Activated T-cell treated with anti-CD3 and anti-CD28 coated beads, Interleukin-2, amount 50 U/mL, for 48 hours (primary cell): ENCODE results near the gene DNAJC6.
A peak's percentile ranks its signal among the peaks of the same experiment; 100 is the strongest.

Source experiments
- DNase-seq, 2 experiments: peaks; one replicate each; pipeline ENCODE4 v3.0.0-alpha.2; 2020

The DNAJC6 gene

GRCh38 chr1:65297706-65298105 is 11.6 kb upstream of the DNAJC6 start:
- no peak for DNase-seq

DNA sequence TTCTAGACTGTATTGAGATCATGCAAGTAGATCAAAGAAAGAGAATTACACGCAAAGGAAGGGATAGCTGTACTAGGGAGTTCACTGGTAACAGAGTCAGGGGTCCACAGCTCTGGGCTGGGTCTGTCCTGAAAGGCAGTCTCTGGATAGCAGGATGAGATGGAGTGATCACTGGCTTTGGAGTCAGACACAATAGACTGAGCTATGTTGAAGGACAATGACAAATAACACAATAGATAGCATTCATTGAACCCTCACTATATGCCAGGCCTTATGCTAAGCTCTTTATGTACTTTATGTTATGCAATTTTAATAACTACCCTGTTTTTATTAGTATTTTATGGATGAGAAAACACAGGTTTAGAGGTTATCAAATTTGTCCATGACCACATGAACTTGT is 10.0 kb upstream of the DNAJC6 start:
- no peak for DNase-seq

DNA sequence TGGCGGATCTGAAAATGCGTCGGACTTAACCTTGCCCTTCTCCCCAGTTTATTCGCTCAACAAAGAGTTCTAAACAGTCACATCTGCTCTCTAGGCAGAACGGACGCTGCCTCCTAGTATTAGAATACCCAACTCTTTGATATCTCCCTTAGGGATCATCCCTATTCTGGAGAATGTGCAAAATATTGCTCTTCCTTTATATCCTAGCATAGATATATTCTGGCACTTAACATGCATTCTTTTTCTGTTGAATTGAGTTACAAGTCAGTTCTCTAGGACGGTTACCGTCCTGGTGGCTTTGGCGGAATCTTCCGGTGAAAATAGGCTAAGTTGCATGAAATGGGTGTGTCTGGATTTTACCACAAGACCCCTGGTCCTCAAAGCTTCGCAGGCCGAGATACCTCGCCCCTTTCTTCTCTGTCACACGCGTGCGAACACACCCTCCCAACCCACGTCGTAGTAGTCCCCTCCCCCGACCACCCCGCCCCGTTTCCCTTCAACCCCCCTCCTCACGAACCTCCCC is 501 bp upstream of the DNAJC6 start:
- no peak for DNase-seq

GRCh38 chr1:65310078-65310587 is 790 bp downstream of the DNAJC6 start:
- DNase-seq, result no peak

DNA sequence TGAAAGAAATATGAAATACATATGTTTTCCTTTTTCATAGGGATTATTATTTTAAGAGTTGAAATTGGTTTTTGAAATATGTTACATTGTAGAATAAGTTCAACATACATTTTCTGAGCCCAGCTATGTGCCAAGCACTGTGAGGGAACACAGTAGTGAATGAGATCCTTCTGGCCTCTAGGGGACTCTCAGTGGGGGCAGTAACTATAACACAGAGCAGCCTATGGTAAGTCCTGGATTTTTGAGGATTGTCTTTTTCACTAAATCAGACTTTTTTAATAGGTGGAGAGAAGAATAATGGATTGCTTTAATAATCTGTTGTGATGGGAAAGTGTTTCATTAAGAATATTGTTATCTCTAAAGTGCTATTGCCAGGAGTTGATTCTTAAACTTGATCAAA is 2.4 kb downstream of the DNAJC6 start:
- DNase-seq, result no peak

DNA sequence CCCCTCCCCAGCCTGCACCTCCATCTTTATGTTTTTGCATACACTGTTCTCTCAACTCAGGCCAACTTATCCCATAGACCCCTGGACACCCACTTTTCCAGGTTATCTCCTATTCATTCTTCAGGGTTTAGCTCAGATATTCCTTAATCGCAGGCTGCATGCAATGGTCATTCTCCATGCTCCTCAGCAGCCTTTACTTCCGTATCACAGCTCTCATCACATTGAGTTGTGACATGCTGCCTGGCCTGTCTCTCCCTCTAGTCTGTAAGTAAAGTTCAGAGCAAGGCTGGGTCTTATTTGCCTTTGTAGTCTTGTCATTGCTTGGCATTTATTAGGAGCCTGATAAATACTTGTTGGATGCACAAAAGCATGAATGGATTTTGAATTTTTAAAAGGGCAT is 6.9 kb downstream of the DNAJC6 start:
- no peak for DNase-seq

DNA sequence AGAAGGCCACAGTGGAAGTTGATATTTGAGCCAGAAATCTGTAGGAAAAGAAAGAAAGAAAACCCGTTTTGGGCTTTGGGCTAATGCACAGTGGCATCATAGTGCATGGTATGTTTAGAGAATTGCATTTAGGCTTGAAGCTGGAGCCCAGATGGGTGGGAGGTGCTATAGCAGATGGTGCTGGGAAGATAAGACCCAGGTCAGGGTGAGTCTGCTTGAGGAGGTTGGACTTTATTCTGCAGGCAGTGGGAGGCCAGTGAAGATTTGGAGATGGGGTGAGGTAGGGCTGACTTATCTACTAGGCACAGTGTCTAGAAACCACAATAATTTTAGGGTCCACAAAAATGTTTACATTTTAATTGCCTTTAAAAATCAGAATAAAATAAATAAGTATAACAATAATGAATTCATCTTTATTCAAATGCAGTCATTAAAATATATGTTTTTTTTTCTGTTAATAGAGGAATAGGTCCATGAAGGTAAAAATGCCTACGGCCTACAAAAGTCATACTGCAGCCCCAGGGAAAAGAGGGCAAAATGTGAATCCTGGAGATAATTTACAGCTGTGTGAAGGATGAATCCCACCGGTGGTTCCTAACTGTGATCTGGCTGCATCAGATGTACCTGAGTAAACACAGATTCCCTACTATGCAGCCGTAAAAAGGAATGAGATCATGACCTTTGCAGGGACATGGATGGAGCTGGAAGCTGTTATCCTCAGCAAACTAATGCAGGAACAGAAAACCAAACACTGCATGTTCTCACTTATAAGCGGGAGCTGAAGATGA is 8.7 kb downstream of the DNAJC6 start:
- DNase-seq, result no peak

GRCh38 chr1:65319141-65319540 is 9.8 kb downstream of the DNAJC6 start:
- no peak for DNase-seq

DNA sequence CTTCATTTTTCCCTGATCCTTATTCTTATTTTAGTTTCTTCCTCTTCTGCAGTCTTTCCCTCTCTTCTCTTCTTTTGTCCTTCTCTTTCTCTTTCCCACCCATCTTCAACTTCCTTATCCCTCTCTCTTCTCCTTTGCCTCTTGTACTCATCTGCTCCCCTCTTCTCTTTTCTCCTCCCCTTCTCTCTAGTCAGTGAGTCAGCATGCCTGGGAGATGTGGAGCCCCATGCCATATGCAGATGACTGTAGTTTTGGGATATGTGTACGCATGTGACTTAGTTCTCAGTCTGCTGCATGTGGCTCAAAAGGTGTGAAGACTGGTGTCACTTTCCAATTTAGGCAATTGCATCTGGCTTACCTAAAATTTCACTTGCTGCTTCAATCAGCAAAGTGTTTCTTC is 10.4 kb downstream of the DNAJC6 start:
- no peak for DNase-seq

- no peak for DNase-seq
These were observed 12.5 kb downstream of the DNAJC6 start for GRCh38 chr1:65321879-65322278.

DNA sequence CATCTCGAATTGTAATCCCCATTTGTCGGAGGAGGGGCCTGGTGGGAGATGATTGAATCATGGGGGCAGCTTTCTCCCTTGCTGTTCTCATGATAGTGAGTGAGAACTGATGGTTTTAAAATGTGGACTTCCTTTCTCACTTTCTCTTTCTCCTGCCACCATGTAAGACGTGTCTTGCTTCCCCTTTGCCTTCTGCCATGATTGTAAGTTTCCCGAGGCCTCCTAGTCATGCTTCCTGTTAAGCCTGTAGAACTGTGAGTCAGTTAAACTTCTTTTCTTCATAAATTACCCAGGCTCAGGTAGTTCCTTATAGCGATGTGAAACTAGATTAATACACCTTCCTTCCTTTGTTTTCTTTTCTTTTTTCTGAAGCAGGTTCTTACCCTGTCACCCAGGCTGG is 13.9 kb downstream of the DNAJC6 start:
- DNase-seq, result peak in 1 of 2 experiments; percentile 19

DNA sequence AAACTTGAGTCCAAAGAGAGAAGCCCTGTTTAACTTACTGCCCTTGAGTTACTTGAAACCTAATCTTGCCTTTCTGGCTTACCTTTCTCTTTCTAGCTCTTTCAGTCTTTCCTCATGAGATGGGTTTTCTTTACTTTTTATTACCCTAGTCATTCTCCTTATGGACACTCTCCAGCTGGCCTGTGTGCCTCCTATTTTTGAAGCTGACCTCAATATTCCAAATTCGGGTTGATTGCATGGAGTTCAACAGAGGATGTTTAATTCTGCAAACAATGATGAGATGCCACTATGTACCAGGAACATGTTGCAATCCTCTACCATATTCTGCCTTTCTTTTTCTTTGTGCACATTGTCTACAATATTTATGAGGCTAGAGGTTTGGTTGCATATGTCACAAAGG is 20.7 kb downstream of the DNAJC6 start:
- no peak for DNase-seq

GRCh38 chr1:65330822-65331221 is 21.5 kb downstream of the DNAJC6 start:
- DNase-seq, result no peak

DNA sequence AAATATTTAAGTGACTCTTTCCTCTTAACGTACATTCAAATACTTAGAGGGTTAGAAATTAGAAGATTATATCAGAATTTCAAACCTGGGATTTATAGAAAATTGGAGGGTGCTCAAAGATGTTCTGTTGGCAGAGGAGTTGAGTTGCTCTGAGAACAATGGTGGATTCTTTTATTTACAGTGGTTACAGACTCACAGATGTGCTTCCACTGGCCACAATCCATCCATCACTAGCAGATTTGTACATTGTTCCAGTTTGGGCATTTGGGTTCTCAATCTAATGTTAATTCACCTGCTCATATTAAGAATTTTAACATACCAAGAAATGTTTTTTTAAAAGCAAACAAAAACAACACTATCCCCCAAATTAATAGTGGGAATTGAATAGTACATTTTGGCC is 23.5 kb downstream of the DNAJC6 start:
- no peak for DNase-seq

DNA sequence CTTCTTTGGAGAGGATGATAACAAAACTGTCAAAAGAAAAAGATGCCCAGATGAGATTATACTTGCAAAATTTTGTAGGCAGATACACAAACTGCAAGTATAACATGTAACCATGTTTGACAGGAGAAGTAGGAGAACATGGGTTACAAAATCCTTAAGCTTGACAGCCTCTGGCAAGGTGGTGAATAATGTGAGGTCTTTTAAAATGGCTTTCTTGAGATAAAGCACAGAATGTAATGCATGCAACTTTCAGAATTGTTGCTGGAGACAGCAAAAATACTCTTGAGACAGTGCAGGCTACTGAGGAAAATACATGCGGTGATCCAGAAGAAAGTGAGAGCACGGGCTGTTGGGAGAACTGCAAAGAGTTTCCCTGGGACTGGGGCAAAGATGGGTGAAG is 24.7 kb downstream of the DNAJC6 start:
- no peak for DNase-seq

DNA sequence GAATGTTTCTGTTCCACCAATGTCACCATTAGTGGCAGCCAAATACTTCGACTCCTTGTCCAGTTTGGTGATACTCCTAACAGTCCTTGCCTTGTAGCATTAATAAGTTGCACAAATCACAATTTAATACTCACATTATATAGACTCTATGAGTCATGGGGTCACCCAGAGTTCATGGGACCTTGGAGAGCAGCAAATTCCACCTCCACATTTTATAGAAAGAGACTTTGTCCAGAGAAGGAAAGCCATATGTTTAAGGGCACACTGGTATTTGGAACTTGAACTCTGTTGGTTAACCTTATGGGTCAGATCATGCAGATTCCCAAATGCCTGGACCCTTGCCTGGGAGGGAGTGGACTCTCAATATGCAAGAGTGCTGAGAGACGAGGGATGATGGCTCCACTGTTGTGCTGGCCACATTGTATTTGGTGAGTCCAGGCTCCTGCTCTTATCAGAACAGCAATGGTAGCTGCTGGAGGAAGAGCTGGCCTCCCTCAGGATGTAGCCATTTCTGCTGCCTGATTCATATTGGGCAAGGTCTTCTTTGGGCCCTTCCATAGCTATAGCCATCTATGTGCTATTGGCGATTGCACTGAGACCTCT is 30.6 kb downstream of the DNAJC6 start:
- DNase-seq, result no peak

GRCh38 chr1:65341381-65341780 is 32.0 kb downstream of the DNAJC6 start:
- DNase-seq, result no peak

DNA sequence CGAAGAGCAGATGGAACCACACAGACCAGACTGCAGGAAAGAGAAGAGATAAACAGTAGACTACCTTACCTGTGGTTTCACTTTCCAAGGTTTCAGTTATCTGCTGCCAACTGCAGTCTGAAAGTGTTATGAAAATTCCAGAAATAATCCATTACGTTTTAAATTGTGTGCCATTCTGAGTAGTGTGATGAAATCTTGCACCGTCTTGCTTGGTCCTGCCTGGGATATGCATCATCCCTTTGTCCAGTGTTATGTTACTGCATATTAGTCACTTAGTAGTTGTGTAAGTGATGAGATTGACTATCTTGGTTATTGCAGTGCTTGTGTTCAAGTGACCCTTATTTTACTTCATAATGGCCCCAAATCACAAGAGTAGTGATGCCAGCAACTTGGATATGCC is 33.9 kb downstream of the DNAJC6 start:
- no peak for DNase-seq

DNA sequence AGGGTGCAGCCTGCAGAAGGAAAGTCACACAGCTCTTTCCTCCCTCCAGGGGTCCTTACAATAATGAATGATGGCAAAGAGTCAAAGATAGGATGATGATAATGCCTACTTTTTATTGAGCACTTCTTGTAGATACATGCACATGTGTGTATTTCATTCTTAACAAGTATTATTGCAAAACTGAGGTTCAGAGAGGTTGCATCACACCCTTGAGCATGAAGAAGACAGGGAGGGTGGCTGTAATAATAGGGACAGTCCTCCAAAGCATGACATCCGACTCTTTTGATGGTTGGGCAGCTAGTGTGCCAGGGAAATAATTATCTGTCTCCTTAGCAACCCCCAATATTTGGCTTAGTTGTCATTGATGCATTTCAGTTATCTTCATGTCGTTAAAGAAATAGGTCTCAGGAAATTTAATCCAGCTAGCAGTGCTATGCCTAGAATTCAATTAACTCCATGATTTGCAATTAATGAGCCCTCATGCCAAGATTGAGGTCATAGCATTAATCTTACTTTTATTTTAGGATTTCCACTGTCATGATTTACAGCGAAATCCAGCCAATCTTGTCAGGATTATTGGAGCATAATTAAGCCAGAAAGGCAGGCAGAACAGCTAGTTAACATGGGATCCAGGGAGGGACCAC is 35.0 kb downstream of the DNAJC6 start:
- DNase-seq, result no peak

- no peak for DNase-seq
These were observed 36.8 kb downstream of the DNAJC6 start for GRCh38 chr1:65346190-65346589.

DNA sequence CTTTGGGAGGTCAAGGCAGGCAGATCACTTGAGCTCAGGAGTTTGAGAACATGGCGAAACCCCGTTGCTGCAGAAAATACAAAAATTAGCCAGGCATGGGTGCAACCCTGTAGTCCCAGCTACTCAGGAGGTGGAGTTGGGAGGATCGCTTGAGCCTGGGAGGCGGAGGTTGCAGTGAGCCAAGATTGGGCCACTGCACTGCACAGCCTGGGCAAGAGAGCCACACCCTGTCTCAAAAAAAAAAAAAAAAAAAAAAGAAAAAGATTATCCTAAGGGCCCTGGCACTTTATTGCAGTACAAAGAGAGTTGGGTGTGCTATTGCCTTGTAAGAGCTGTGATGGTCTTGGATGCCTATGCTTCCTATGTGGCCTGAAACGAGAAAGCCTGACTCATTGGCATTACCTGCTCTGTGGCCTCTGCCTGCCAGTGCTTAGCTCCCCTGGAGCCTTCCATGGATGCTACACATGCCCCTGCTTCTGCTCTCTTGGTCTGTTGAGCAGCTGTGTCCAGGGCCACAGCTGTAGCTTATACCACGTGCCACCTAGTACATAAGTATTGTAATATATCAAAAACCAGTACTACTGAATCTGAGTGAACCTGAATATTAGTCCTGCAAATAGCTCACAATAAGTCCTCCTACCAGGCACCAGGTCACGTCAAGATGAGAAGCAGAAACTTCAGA is 45.8 kb downstream of the DNAJC6 start:
- no peak for DNase-seq

DNA sequence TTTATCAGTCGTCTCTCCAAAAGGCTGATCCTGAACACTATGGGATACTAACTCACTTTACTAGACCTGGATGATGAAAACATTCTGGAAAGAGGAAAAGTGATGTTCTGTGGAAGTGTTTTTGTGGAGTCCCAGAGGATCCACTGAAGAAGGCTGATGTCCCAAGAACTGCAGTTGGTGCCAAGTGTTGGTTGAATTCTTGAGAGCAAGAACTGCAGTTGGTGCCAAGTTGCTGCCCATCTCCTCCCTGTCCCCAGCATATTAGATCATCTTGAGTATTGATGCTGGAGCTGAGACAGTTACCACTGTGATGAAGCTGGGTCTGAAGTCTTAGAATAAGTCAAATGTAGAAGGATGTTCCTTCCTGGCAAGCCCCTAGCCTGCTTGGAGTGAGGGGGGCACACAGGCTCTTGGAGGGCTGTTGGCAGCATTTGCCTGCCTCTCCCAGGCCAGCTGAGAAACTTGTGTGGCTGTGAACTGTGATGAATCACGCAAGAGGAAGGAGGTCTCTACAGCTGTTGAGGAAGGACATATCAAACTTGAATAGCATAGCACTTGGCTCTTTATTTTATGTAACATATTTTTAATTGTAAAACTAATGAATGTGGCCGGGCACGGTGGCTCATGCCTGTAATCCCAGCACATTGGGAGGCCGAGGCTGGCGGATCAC is 48.1 kb downstream of the DNAJC6 start:
- no peak for DNase-seq

DNA sequence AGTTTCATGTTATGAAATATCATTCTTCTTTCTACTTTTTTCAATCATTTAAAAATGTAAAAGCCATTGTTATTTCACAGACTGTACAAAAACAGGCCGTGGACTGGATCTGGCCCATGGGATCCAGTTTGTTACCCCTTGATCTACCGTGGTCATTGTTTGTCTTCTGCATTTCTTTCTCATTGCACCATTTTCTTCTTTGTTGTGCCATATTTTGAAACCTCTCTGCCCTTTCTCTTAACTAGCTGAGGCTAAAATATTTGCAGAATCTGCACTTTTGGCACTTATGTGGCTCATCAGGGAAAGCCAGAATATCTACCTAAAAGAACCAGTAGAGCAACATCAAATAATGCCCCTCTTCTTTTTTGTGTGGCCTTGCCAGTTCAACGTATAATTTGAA is 50.5 kb downstream of the DNAJC6 start:
- no peak for DNase-seq
